Measurements from ENCODE around the gene RIT2. TPM values are rescaled to one million over a fixed set of nuclear protein-coding genes. Genes with fewer than 3 reads are reported as not detected.

The RIT2 gene
- total RNA-seq, 2 experiments from 2014 or later = not detected

GRCh38 chr18:42892181-42892580 is 223.3 kb downstream of the RIT2 start:
- Mint-ChIP-seq H3K4me3 (no peak overlapping the region), H3K27ac (no peak overlapping the region), H3K9me3 (peaks cover 1% of the 10 kb centered on the region), H3K4me1 (no peaks in the 10 kb centered on the region), H3K36me3 (no peaks in the 10 kb centered on the region), H3K27me3 (no peaks in the 10 kb centered on the region)
- DNase-seq = no peak

DNA sequence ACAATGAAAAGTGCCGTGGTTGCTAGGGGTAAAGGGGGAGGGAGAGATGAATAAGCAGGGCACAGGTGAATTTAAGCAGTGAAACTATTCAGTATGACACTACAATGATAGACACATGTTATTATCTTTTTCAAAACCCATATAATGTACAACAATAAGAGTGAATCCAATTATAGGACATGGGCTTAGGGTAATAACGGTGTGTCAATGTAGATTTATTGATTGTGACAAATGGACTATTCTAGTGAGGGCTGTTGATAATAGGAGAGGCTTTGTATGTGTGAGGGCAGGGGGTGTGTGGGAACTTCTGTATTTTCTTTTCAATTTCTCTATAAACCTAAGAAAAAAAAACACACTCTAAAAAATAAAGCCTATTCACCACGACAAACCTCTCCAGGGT is 223.8 kb downstream of the RIT2 start:
- DNase-seq = no peak
- Mint-ChIP-seq H3K4me1 (no peaks in the 10 kb centered on the region), H3K9me3 (peaks cover 1% of the 10 kb centered on the region), H3K4me3 (no peak overlapping the region), H3K27me3 (no peaks in the 10 kb centered on the region), H3K36me3 (no peaks in the 10 kb centered on the region), H3K27ac (no peak overlapping the region)

DNA sequence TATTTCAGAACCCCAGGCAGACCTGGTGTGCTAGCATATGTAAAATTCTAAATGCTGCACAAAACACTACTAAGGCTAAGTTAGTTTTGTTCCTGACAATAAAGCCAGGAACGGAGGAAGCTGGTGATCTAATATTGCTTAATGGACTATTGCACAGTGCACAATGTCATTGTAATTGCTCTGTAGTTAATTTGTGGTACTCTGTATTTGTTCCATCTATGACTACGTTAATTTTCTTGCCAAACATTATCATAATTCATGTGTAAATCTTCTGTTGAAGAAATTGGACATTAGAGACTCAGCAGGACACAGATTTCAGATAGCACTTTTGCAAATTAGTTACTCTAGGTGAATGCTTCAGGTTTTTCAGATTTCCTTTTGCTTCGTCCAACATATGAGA is 232.3 kb downstream of the RIT2 start:
- Mint-ChIP-seq H3K27me3 (no peaks in the 10 kb centered on the region), H3K27ac (no peak overlapping the region), H3K9me3 (peaks cover 11% of the 10 kb centered on the region), H3K36me3 (no peaks in the 10 kb centered on the region), H3K4me1 (no peaks in the 10 kb centered on the region), H3K4me3 (no peak overlapping the region)
- DNase-seq = no peak

DNA sequence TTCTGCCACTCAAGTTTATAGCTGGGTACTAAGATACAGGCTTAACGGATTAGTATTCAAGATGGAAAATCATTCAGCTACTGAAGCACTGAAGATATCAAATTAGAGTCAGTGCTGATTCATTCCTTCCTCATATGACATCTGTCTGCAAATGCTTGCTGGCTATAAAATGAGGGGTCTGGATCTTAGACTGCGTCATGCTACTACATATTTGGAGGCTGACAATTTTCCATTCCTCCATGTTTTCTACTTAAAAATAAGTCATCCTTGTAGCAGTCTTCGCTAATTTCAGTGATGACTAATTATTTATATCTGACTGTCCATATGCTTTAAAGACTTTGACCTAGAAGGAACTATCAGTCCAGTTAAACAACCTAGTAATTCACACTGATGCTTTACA is 233.4 kb downstream of the RIT2 start:
- H3K4me3 Mint-ChIP-seq = no peak overlapping the region
- no peaks in the 10 kb centered on the region for H3K4me1 Mint-ChIP-seq
- H3K36me3 Mint-ChIP-seq = no peaks in the 10 kb centered on the region
- DNase-seq = no peak
- no peak overlapping the region for H3K27ac Mint-ChIP-seq
- no peaks in the 10 kb centered on the region for H3K27me3 Mint-ChIP-seq
- H3K9me3 Mint-ChIP-seq = peaks cover 11% of the 10 kb centered on the region

DNA sequence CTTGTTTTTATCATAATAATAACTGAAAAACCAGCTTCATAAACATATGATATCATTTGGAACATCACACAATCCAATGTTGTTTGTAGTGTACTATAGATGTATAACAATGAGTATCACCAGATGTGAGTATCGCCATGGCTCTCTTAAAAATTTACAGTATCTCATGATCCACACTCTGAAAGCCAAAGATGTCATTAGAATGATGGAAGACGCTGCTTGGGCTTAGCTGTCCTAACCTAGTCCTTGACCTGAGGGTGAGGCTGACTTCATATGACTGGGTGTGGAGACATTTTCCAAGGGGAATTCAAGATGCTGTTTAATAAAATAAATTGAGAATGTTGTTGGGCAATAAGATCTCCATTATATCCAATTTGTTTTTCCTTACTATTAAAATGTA is 242.6 kb downstream of the RIT2 start:
- Mint-ChIP-seq H3K27ac (no peak overlapping the region), H3K4me1 (no peaks in the 10 kb centered on the region), H3K4me3 (no peak overlapping the region), H3K9me3 (peaks cover 4% of the 10 kb centered on the region), H3K36me3 (no peaks in the 10 kb centered on the region), H3K27me3 (no peaks in the 10 kb centered on the region)
- DNase-seq = no peak

GRCh38 chr18:42864876-42865275 is 250.6 kb downstream of the RIT2 start:
- Mint-ChIP-seq H3K27me3 (no peaks in the 10 kb centered on the region), H3K4me3 (no peak overlapping the region), H3K27ac (no peak overlapping the region), H3K9me3 (no peaks in the 10 kb centered on the region), H3K36me3 (no peaks in the 10 kb centered on the region), H3K4me1 (no peaks in the 10 kb centered on the region)
- DNase-seq = no peak

DNA sequence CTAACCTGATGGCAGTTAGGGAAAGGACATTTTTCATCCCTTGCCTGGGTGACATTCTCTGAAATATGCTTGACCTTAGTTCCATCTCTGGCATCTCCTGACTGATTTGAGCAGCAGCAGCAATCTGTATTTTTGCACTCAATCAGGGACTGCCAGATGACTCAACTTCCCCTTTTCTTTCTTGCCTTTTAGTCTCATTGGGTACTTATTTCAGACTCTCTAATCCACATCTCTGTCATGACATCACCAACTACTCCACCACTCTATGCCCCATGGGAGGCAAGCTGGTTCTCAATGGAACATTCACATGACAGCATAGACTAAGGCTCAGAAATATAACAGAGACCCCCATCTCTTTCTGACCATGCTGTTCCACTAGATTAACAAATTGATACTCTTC is 254.2 kb downstream of the RIT2 start:
- H3K4me3 Mint-ChIP-seq = no peak overlapping the region
- peaks cover 3% of the 10 kb centered on the region for H3K9me3 Mint-ChIP-seq
- no peaks in the 10 kb centered on the region for H3K27me3 Mint-ChIP-seq
- DNase-seq = no peak
- H3K36me3 Mint-ChIP-seq = peaks cover 2% of the 10 kb centered on the region
- no peak overlapping the region for H3K27ac Mint-ChIP-seq
- H3K4me1 Mint-ChIP-seq = no peaks in the 10 kb centered on the region

DNA sequence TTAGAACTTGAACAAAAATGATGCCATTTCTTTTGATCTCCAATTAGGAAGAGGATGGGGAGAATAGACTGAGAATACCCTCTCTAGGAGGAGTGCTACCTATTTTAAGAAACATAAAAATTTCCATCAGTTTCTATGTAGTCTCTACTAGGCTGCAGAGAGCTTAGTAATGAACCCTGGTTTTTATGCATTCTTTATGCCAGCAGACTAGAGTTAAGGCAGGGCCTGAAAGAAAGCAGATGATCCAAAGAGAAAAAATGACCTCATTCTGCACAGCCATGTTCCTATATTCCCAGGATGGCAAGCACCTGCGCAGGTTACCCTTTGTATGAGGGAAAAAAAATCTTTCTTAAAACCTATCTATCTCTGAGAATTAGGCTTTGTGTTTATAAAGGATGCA is 254.9 kb downstream of the RIT2 start:
- no peaks in the 10 kb centered on the region for H3K4me1 Mint-ChIP-seq
- no peak overlapping the region for H3K27ac Mint-ChIP-seq
- peaks cover 2% of the 10 kb centered on the region for H3K36me3 Mint-ChIP-seq
- DNase-seq = no peak
- H3K27me3 Mint-ChIP-seq = no peaks in the 10 kb centered on the region
- peaks cover 5% of the 10 kb centered on the region for H3K9me3 Mint-ChIP-seq
- H3K4me3 Mint-ChIP-seq = no peak overlapping the region

GRCh38 chr18:42860011-42860410 is 255.5 kb downstream of the RIT2 start:
- DNase-seq = no peak
- Mint-ChIP-seq H3K9me3 (peaks cover 5% of the 10 kb centered on the region), H3K4me1 (no peaks in the 10 kb centered on the region), H3K27ac (no peak overlapping the region), H3K36me3 (peaks cover 2% of the 10 kb centered on the region), H3K4me3 (no peak overlapping the region), H3K27me3 (no peaks in the 10 kb centered on the region)

DNA sequence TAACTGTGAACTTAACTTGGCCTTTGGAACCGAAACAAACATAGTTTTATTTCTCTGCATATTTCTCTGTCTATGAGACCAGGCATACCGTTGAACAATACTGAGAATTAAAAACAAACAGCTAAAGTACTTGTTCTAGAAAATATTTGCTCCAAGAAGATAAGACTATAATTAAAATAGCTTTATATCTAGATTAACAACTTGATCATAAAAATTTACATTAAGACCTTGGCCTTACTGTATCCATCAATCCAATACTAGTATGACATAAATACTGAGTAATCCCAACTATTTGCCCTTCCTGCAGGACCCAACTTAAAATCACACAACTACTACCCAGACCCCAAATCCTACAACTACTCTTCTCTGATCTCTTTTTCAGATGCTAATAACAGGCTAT is 260.9 kb downstream of the RIT2 start:
- no peaks in the 10 kb centered on the region for H3K27me3 Mint-ChIP-seq
- H3K4me1 Mint-ChIP-seq = no peaks in the 10 kb centered on the region
- H3K9me3 Mint-ChIP-seq = peaks cover 5% of the 10 kb centered on the region
- no peak for DNase-seq
- peaks cover 2% of the 10 kb centered on the region for H3K36me3 Mint-ChIP-seq
- H3K4me3 Mint-ChIP-seq = no peak overlapping the region
- H3K27ac Mint-ChIP-seq = no peak overlapping the region

GRCh38 chr18:42850174-42851083 is 265.1 kb downstream of the RIT2 start:
- Mint-ChIP-seq H3K4me1 (no peaks in the 10 kb centered on the region), H3K36me3 (no peaks in the 10 kb centered on the region), H3K4me3 (no peak overlapping the region), H3K27ac (no peak overlapping the region), H3K9me3 (no peaks in the 10 kb centered on the region), H3K27me3 (no peaks in the 10 kb centered on the region)
- DNase-seq = no peak

- no peaks in the 10 kb centered on the region for H3K9me3 Mint-ChIP-seq
- no peak for DNase-seq
- H3K4me3 Mint-ChIP-seq = no peak overlapping the region
- H3K36me3 Mint-ChIP-seq = no peaks in the 10 kb centered on the region
- no peak overlapping the region for H3K27ac Mint-ChIP-seq
- no peaks in the 10 kb centered on the region for H3K4me1 Mint-ChIP-seq
- no peaks in the 10 kb centered on the region for H3K27me3 Mint-ChIP-seq
Measured at GRCh38 chr18:42839408-42839807, 276.1 kb downstream of the RIT2 start.

DNA sequence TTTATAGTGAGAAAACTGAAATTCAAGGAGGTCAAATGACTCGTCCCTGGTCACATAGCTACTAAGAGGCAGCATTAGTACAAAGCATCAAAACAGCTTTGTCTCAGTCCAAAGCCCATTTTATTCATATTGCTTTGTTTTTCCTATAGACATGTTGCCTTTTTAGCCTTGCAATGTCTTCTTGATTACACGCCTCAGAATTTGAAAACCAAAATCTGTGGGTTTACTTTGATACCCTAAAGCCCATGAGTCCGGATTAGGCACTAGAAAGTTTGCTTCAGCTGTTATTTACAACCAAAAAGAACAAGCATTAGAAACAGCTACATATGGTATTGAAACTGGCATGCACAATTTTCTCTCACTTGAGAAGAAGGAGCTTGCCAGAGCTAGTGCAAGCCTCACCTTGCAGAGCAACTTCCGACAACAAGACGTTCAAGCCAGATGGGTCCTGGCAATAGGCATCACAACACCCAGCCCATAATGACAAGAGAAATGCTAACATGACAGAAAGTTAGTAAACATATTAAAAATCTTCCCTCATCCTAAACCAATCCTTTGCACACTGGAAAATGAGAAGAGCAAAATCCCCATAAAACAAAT is 276.8 kb downstream of the RIT2 start:
- DNase-seq = no peak

GRCh38 chr18:42830936-42831335 is 284.5 kb downstream of the RIT2 start:
- Mint-ChIP-seq H3K27ac (no peak overlapping the region), H3K4me3 (no peak overlapping the region), H3K36me3 (no peaks in the 10 kb centered on the region), H3K9me3 (peaks cover 3% of the 10 kb centered on the region), H3K4me1 (no peaks in the 10 kb centered on the region), H3K27me3 (no peaks in the 10 kb centered on the region)
- DNase-seq = no peak

More for the DNA sequence above, 276.8 kb downstream of the RIT2 start:
- Mint-ChIP-seq H3K27me3 (no peaks in the 10 kb centered on the region), H3K36me3 (no peaks in the 10 kb centered on the region), H3K4me1 (no peaks in the 10 kb centered on the region), H3K4me3 (no peak overlapping the region), H3K27ac (no peak overlapping the region), H3K9me3 (no peaks in the 10 kb centered on the region)

- no peaks in the 10 kb centered on the region for H3K36me3 Mint-ChIP-seq
- no peak overlapping the region for H3K4me3 Mint-ChIP-seq
- H3K4me1 Mint-ChIP-seq = no peaks in the 10 kb centered on the region
- DNase-seq = no peak
- H3K9me3 Mint-ChIP-seq = peaks cover 3% of the 10 kb centered on the region
- H3K27ac Mint-ChIP-seq = no peak overlapping the region
- no peaks in the 10 kb centered on the region for H3K27me3 Mint-ChIP-seq
Measured at GRCh38 chr18:42828881-42829280, 286.6 kb downstream of the RIT2 start.

DNA sequence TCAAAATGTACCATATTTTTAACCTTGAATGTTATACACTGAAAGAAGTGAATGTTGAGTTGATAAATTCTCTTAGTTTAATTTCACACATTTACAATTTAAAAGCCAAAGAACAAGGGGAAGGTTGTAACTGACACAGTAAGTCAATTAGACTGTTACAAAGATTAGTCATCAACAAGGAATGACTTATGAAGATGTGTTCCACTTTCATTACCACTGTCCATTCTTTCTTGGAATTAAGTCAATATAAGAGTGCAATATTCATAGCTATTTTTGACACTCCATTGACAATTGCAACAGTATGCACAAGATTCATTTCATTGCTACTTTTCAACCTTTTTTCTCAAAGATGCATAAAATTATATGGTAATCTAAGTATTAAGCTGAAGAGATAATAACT is 291.3 kb downstream of the RIT2 start:
- Mint-ChIP-seq H3K4me1 (no peaks in the 10 kb centered on the region), H3K27ac (no peak overlapping the region), H3K9me3 (no peaks in the 10 kb centered on the region), H3K4me3 (no peak overlapping the region), H3K36me3 (no peaks in the 10 kb centered on the region), H3K27me3 (no peaks in the 10 kb centered on the region)
- DNase-seq = no peak
